NCI-H2171 treated with DMSO at 0.1 percent for 48 hours (cell line): ENCODE data around the gene PLSCR1.
"Not testable (repeated sequence)": the region's sequence is repeated elsewhere in the genome, so short reads cannot be mapped to it uniquely, and the experiment has no call there.

Experiments used
- DNase-seq: peaks from one replicate; lab custom pipeline; 2025; lab: John Stamatoyannopoulos, UW

Gene PLSCR1

GRCh38 chr3:146513386-146514051, 30.9 kb downstream of the PLSCR1 start:
- no peak for DNase-seq

GRCh38 chr3:146511402-146512134, 32.8 kb downstream of the PLSCR1 start:
- no peak for DNase-seq

- no peak for DNase-seq
Observed at GRCh38 chr3:146507331-146508120, 36.9 kb downstream of the PLSCR1 start.

GRCh38 chr3:146505516-146505915, 38.9 kb downstream of the PLSCR1 start:
- DNase-seq = no peak

- no peak for DNase-seq
Observed at GRCh38 chr3:146504498-146505197, 39.8 kb downstream of the PLSCR1 start.

- no peak for DNase-seq
Observed at GRCh38 chr3:146503461-146504202, 40.8 kb downstream of the PLSCR1 start.

GRCh38 chr3:146502887-146503460, 41.4 kb downstream of the PLSCR1 start:
- DNase-seq = no peak

GRCh38 chr3:146501752-146502151, 42.7 kb downstream of the PLSCR1 start:
- DNase-seq = no peak

- DNase-seq = no peak
Observed at GRCh38 chr3:146499701-146500100, 44.7 kb downstream of the PLSCR1 start.

- DNase-seq = no peak
Observed at GRCh38 chr3:146498002-146498736, 46.2 kb downstream of the PLSCR1 start.

- DNase-seq = not testable (repeated sequence)
Observed at GRCh38 chr3:146497145-146497843, 47.1 kb downstream of the PLSCR1 start.

GRCh38 chr3:146496726-146497125, 47.7 kb downstream of the PLSCR1 start:
- no peak for DNase-seq

- DNase-seq = no peak
Observed at GRCh38 chr3:146496251-146496650, 48.2 kb downstream of the PLSCR1 start.

GRCh38 chr3:146493761-146494160, 50.6 kb downstream of the PLSCR1 start:
- no peak for DNase-seq

- no peak for DNase-seq
Observed at GRCh38 chr3:146493221-146493620, 51.2 kb downstream of the PLSCR1 start.

GRCh38 chr3:146491303-146491702, 53.1 kb downstream of the PLSCR1 start:
- no peak for DNase-seq

GRCh38 chr3:146485297-146485696, 59.1 kb downstream of the PLSCR1 start:
- DNase-seq = no peak

GRCh38 chr3:146476094-146476740, 68.2 kb downstream of the PLSCR1 start:
- DNase-seq = no peak

- not testable (repeated sequence) for DNase-seq
Observed at GRCh38 chr3:146474976-146475375, 69.4 kb downstream of the PLSCR1 start.
